ENCODE results near the gene CADPS2. TPM values are rescaled to one million over a fixed set of nuclear protein-coding genes. Genes with fewer than 3 reads are reported as not detected.

The CADPS2 gene
- total RNA-seq, 1 donor from 2014 or later: 10.1 TPM

GRCh38 chr7:122750389-122750788, 135.9 kb downstream of the CADPS2 start:
- Mint-ChIP-seq H3K36me3 (no peaks in the 10 kb centered on the region), H3K9me3 (no peaks in the 10 kb centered on the region), H3K4me1 (ENCODE audit: unreplicated experiment) (peaks cover 5% of the 10 kb centered on the region), H3K4me3 (no peak overlapping the region), H3K27ac (no peak overlapping the region), H3K27me3 (no peaks in the 10 kb centered on the region)
- no peak for DNase-seq (ENCODE audit: extremely low spot score, unreplicated experiment)
- no peak for TF ChIP-seq CTCF (conservative IDR thresholded peaks at IDR 0.05)

GRCh38 chr7:122748195-122748594, 138.1 kb downstream of the CADPS2 start:
- no peaks in the 10 kb centered on the region for H3K27me3 Mint-ChIP-seq
- H3K27ac Mint-ChIP-seq: no peak overlapping the region
- no peak overlapping the region for H3K4me3 Mint-ChIP-seq
- DNase-seq (ENCODE audit: extremely low spot score, unreplicated experiment): no peak
- H3K9me3 Mint-ChIP-seq: no peaks in the 10 kb centered on the region
- no peak for TF ChIP-seq CTCF (conservative IDR thresholded peaks at IDR 0.05)
- peaks cover 5% of the 10 kb centered on the region for H3K4me1 Mint-ChIP-seq (ENCODE audit: unreplicated experiment)
- no peaks in the 10 kb centered on the region for H3K36me3 Mint-ChIP-seq

- no peaks in the 10 kb centered on the region for H3K27me3 Mint-ChIP-seq
- no peaks in the 10 kb centered on the region for H3K9me3 Mint-ChIP-seq
- H3K27ac Mint-ChIP-seq: no peak overlapping the region
- no peak overlapping the region for H3K4me3 Mint-ChIP-seq
- no peaks in the 10 kb centered on the region for H3K4me1 Mint-ChIP-seq (ENCODE audit: unreplicated experiment)
- H3K36me3 Mint-ChIP-seq: no peaks in the 10 kb centered on the region
- no peak for DNase-seq (ENCODE audit: extremely low spot score, unreplicated experiment)
- no peak for TF ChIP-seq CTCF (conservative IDR thresholded peaks at IDR 0.05)
These were observed 139.3 kb downstream of the CADPS2 start for GRCh38 chr7:122746948-122747347.

GRCh38 chr7:122743211-122743610, 143.0 kb downstream of the CADPS2 start:
- no peak for TF ChIP-seq CTCF (conservative IDR thresholded peaks at IDR 0.05)
- DNase-seq (ENCODE audit: extremely low spot score, unreplicated experiment): no peak
- H3K27me3 Mint-ChIP-seq: no peaks in the 10 kb centered on the region
- H3K36me3 Mint-ChIP-seq: no peaks in the 10 kb centered on the region
- H3K9me3 Mint-ChIP-seq: no peaks in the 10 kb centered on the region
- no peak overlapping the region for H3K27ac Mint-ChIP-seq
- H3K4me1 Mint-ChIP-seq (ENCODE audit: unreplicated experiment): no peaks in the 10 kb centered on the region
- no peak overlapping the region for H3K4me3 Mint-ChIP-seq

GRCh38 chr7:122738947-122739346, 147.3 kb downstream of the CADPS2 start:
- no peak overlapping the region for H3K27ac Mint-ChIP-seq
- TF ChIP-seq CTCF (conservative IDR thresholded peaks at IDR 0.05): no peak
- no peaks in the 10 kb centered on the region for H3K4me1 Mint-ChIP-seq (ENCODE audit: unreplicated experiment)

GRCh38 chr7:122736183-122736582, 150.1 kb downstream of the CADPS2 start:
- no peaks in the 10 kb centered on the region for H3K27me3 Mint-ChIP-seq
- H3K9me3 Mint-ChIP-seq: no peaks in the 10 kb centered on the region
- no peak overlapping the region for H3K4me3 Mint-ChIP-seq
- no peak for DNase-seq (ENCODE audit: extremely low spot score, unreplicated experiment)
- no peak overlapping the region for H3K27ac Mint-ChIP-seq
- no peak for TF ChIP-seq CTCF (conservative IDR thresholded peaks at IDR 0.05)
- no peaks in the 10 kb centered on the region for H3K36me3 Mint-ChIP-seq
- H3K4me1 Mint-ChIP-seq (ENCODE audit: unreplicated experiment): no peaks in the 10 kb centered on the region

More at GRCh38 chr7:122738947-122739346, 147.3 kb downstream of the CADPS2 start:
- Mint-ChIP-seq H3K36me3 (no peaks in the 10 kb centered on the region), H3K9me3 (no peaks in the 10 kb centered on the region), H3K4me3 (no peak overlapping the region), H3K27me3 (no peaks in the 10 kb centered on the region)
- no peak for DNase-seq (ENCODE audit: extremely low spot score, unreplicated experiment)
